ENCODE measurements around the gene ALDH18A1. TPM values are rescaled to one million over a fixed set of nuclear protein-coding genes. Genes with fewer than 3 reads are reported as not detected.

Gene ALDH18A1
- 97.4 and 134 TPM in 2 replicates for total RNA-seq

GRCh38 chr10:95656291-95657164, at the start of gene ALDH18A1:
Gene ALDH18A1 (minus strand): TSS chr10:95656711. CDS start chr10:95653377, 3,334 bp downstream.

DNA sequence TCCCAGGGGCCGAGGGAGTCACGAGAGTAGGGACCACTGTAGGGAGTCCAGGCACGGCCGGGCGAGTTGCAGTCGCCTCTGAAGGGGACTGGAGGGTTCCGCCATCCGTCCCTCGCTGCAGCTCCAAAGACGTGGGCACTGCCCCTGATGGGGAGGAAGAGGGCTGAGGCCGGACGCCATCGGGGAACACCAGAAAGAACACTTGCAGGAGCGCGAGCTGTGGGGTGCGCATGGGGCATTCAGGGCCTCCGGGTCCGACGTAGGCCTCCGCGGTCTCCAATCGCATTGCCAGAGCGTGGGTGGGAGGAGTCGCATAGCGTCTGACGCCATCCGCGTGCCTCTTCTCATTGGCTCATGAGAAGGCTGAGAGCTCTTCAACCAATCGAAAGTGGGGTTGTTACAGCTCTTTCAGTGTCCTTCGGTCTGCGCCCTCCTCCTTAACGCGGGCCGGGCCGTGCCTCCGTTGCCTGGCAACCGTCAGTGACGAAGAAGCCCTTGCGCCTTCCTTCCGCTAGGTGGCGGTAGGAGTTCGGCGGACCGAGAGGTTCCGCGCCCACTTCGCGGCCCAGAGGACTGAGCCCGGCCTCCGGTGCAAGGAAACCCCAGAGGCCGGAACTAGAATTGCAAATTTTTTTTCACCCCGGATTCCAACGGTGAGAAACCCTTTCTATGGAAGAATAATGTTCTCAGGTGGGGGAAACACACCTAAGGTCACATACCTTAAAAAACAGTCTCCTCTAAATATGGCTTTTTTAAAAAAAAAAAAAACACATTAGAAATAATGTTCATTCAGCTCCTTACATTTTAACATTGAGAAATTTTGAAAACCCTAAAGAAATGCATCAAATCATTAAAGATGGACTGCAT, 37.4 kb upstream of the ALDH18A1 start, which contains the start of gene TCTN3:
Gene TCTN3, minus strand, starts transcription at position 260 of the 867 bp plus-strand sequence. Its CDS starts 28 bp downstream, at position 232.

DNA sequence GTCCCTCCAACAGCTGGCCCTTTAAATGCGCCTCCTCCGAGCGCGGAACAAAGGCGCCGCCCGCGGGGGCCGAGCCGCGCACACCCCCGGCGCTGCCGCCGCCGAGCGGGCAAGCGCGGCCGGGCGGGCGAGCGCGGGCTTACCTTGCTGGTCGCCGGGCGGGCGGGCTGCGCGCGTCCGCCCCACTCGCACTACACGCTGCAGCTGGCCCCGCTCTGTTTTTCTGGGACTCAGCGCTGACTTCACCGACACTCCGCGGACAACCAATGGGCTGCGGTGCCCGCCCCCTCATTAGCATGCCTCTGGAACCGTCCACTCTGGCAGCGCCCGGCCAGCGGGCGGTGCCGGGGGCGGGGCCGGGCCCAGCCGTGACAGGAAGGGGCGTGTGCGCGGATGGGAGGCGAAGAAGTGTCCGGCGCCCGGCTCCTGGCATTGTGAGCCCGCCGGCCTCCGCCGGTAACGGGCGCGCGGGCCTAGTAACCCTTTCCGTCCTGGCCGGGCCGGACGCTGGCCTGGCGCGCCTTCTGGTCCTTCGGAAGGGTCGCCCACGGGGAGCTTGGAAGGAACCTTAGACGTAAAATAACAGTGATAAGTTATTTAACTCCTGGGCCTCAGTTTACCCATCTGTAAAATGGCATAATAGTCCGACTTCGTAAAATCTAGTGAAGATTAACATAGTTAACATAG, 95.2 kb downstream of the ALDH18A1 start, which contains the start of gene SORBS1:
Gene SORBS1, minus strand, starts transcription at position 195 of the 687 bp plus-strand sequence. CDS start 120,236 bp downstream, outside the sequence.

Other genes starting within 250 kb of the ALDH18A1 start
- 0.32 and 1.5 TPM in 2 replicates for gene SORBS1, start 95.3 kb downstream of the ALDH18A1 start, total RNA-seq
- 23.7 and 27.5 TPM in 2 replicates for gene TCTN3, start 37.2 kb upstream of the ALDH18A1 start, total RNA-seq
- gene ENTPD1, start 99.5 kb upstream of the ALDH18A1 start, total RNA-seq = 16.0 and 24.0 TPM in 2 replicates